ENCODE measurements around the gene SRSF2.

SRSF2 gene

GRCh38 chr17:76737082-76737675 lies at the start of gene SRSF2:
SRSF2 (minus strand) TSS chr17:76737331; CDS start chr17:76737160, 171 bp downstream.
- peak within 1 kb of the TSS; percentile 99 for H3K27ac ChIP-seq
- TF ChIP-seq CTCF (IDR thresholded peaks at IDR 0.05) = no peak
- no peak for TF ChIP-seq ZFX (IDR thresholded peaks at IDR 0.05; ENCODE audit: borderline replicate concordance)

GRCh38 chr17:76784926-76785325 lies 47.8 kb upstream of the SRSF2 start:
- no peak overlapping the region for H3K27ac ChIP-seq
- TF ChIP-seq ZFX (IDR thresholded peaks at IDR 0.05; ENCODE audit: borderline replicate concordance) (no peak), CTCF (IDR thresholded peaks at IDR 0.05) (no peak)

GRCh38 chr17:76783146-76783545 lies 46.0 kb upstream of the SRSF2 start:
- no peak overlapping the region for H3K27ac ChIP-seq
- TF ChIP-seq CTCF (IDR thresholded peaks at IDR 0.05) (no peak), ZFX (IDR thresholded peaks at IDR 0.05; ENCODE audit: borderline replicate concordance) (no peak)

GRCh38 chr17:76781056-76781982 lies 44.2 kb upstream of the SRSF2 start:
- TF ChIP-seq CTCF (IDR thresholded peaks at IDR 0.05) (no peak), ZFX (IDR thresholded peaks at IDR 0.05; ENCODE audit: borderline replicate concordance) (no peak)
- no peak overlapping the region for H3K27ac ChIP-seq

- TF ChIP-seq ZFX (IDR thresholded peaks at IDR 0.05; ENCODE audit: borderline replicate concordance) (no peak), CTCF (IDR thresholded peaks at IDR 0.05) (no peak)
- H3K27ac ChIP-seq = no peak overlapping the region
Measured at GRCh38 chr17:76775021-76775600, 38.0 kb upstream of the SRSF2 start.

GRCh38 chr17:76772842-76773525 lies 35.9 kb upstream of the SRSF2 start:
- TF ChIP-seq CTCF (IDR thresholded peaks at IDR 0.05) = no peak
- TF ChIP-seq ZFX (IDR thresholded peaks at IDR 0.05; ENCODE audit: borderline replicate concordance) = no peak
- H3K27ac ChIP-seq = no peak overlapping the region

Data from 22Rv1 (cell line).